Colonic mucosa (tissue), 4 donors: ENCODE data around the gene ARFGAP2. TPM values are rescaled to one million over a fixed set of nuclear protein-coding genes. Genes with fewer than 3 reads are reported as not detected.

ENCODE experiments used
- DNase-seq: peaks from one replicate; pipeline ENCODE4 v3.0.0-alpha.2; 2020
- H3K27ac ChIP-seq: fragments of 200-600 bp; one replicate; pipeline ENCODE4 v1.8.0; 2021
- H3K27me3 ChIP-seq: fragments of 200-600 bp; one replicate; pipeline ENCODE4 v1.8.0; 2021
- H3K36me3 ChIP-seq: fragments of 200-600 bp; one replicate; pipeline ENCODE4 v1.8.0; 2021
- H3K4me1 ChIP-seq: fragments of 200-600 bp; one replicate; pipeline ENCODE4 v1.8.0; 2021; ENCODE audit warnings: mild to moderate bottlenecking
- H3K4me3 ChIP-seq: fragments of 200-600 bp; one replicate; pipeline ENCODE4 v1.8.0; 2021
- H3K9ac ChIP-seq, 2 donors: one replicate each; pipeline ENCODE4 v1.7.0; 2013; ENCODE audit warnings: control low read depth in 2 of 2, low read depth in 2 of 2, low read length in 2 of 2
- H3K9me3 ChIP-seq: fragments of 200-600 bp; one replicate; pipeline ENCODE4 v1.8.0; 2021
- CTCF ChIP-seq: fragments of 200-600 bp; IDR thresholded peaks from one replicate; pipeline ENCODE4 v1.8.0; 2022; ENCODE audit warnings: antibody characterized with exemption, mild to moderate bottlenecking
- intact Hi-C: fragments of 100-400 bp; cut with DNase I; formaldehyde crosslinking; loops from one replicate; pipeline ENCODE4 v1.14.1; 2022
- total RNA-seq, 2 donors: library from RNA; stranded (reverse); fragmentation: NEBNext Ultra II Directional in 1 of 2; extraction: Animal tissue kit (Norgen Biotek cat#: 25700) in 1 of 2; gene quantifications; one replicate each; pipeline ENCODE4 v1.2.1, GENCODE V29; 2021
- donor health status: healthy.
- donor health status: DM: no; HTN: no; CAD: no.
- donor health status: DM: no; HTN: no; CAD: no.

ARFGAP2 gene
- total RNA-seq, 2 donors from 2014 or later, result 64.6 to 109 TPM

- Histone ChIP-seq H3K4me3 (no peak overlapping the region), H3K36me3 (no peaks in the 10 kb centered on the region), H3K9me3 (no peaks in the 10 kb centered on the region), H3K27me3 (peaks cover 17% of the 10 kb centered on the region), H3K9ac (no peak overlapping the region), H3K4me1 (peaks cover 12% of the 10 kb centered on the region), H3K27ac (no peak overlapping the region)
- intact Hi-C loops, result no loop called here
- no peak for TF ChIP-seq CTCF
- no peak for DNase-seq
Measured at GRCh38 chr11:47189100-47189834, 12.6 kb upstream of the ARFGAP2 start.

GRCh38 chr11:47188259-47188658 lies 11.6 kb upstream of the ARFGAP2 start:
- no peak overlapping the region for H3K4me3 ChIP-seq
- no peak for DNase-seq
- no peak overlapping the region for H3K9ac ChIP-seq

GRCh38 chr11:47187723-47188122 lies 11.0 kb upstream of the ARFGAP2 start:
- H3K9ac ChIP-seq, result no peak overlapping the region

More at GRCh38 chr11:47188259-47188658, 11.6 kb upstream of the ARFGAP2 start:
- H3K36me3 ChIP-seq, result no peaks in the 10 kb centered on the region
- H3K4me1 ChIP-seq, result peaks cover 12% of the 10 kb centered on the region
- no peaks in the 10 kb centered on the region for H3K9me3 ChIP-seq
- H3K27ac ChIP-seq, result no peak overlapping the region
- H3K27me3 ChIP-seq, result peaks cover 17% of the 10 kb centered on the region
- TF ChIP-seq CTCF, result no peak
- intact Hi-C loops, result no loop called here

GRCh38 chr11:47186700-47187695 lies 10.3 kb upstream of the ARFGAP2 start:
- intact Hi-C loops, result no loop called here
- Histone ChIP-seq H3K9ac (peak overlapping the region; percentile 5 to 56), H3K27ac (peak overlapping the region; percentile 50), H3K9me3 (no peaks in the 10 kb centered on the region), H3K36me3 (no peaks in the 10 kb centered on the region), H3K4me1 (peaks cover 12% of the 10 kb centered on the region), H3K4me3 (peak overlapping the region; percentile 75), H3K27me3 (peaks cover 17% of the 10 kb centered on the region)
- peak; percentile 45 for DNase-seq
- TF ChIP-seq CTCF, result no peak

More at GRCh38 chr11:47187723-47188122, 11.0 kb upstream of the ARFGAP2 start:
- Histone ChIP-seq H3K9me3 (no peaks in the 10 kb centered on the region), H3K4me1 (peaks cover 12% of the 10 kb centered on the region), H3K36me3 (no peaks in the 10 kb centered on the region), H3K4me3 (no peak overlapping the region), H3K27ac (peak overlapping the region; percentile 50), H3K27me3 (peaks cover 17% of the 10 kb centered on the region)
- DNase-seq, result no peak
- TF ChIP-seq CTCF, result no peak
- intact Hi-C loops, result no loop called here

GRCh38 chr11:47186076-47186699 lies 9.5 kb upstream of the ARFGAP2 start, which contains the start of gene PACSIN3:
Gene PACSIN3 (minus strand): TSS chr11:47186434. CDS start chr11:47182727, 3,707 bp downstream.
- H3K27ac ChIP-seq, result peak within 1 kb of the TSS; percentile 53
- H3K9me3 ChIP-seq, result no peaks in the 10 kb centered on the region
- H3K4me3 ChIP-seq, result peak within 1 kb of the TSS; percentile 75
- H3K27me3 ChIP-seq, result peaks cover 17% of the 10 kb centered on the region
- TF ChIP-seq CTCF, result no peak
- intact Hi-C loops, result no loop called here
- H3K36me3 ChIP-seq, result no peaks in the 10 kb centered on the region
- DNase-seq, result peak; percentile 46
- peak within 1 kb of the TSS; percentile 63 to 76 for H3K9ac ChIP-seq
- H3K4me1 ChIP-seq, result peaks cover 12% of the 10 kb centered on the region
